Measurements from ENCODE around the gene TTC21B. TPM values are rescaled to one million over a fixed set of nuclear protein-coding genes. Genes with fewer than 3 reads are reported as not detected.

The TTC21B gene
- total and polyA plus RNA-seq, 4 experiments from 2014 or later = 6.3 to 30.4 (median 17.5) TPM

GRCh38 chr2:165874445-165875039, 79.0 kb downstream of the TTC21B start:
- H3K36me3 ChIP-seq (ENCODE audit: insufficient read depth, low read length) = no peaks in the 10 kb centered on the region
- H3K27me3 ChIP-seq (ENCODE audit: insufficient read depth, low read length) = no peaks in the 10 kb centered on the region
- CTCF ChIA-PET (ENCODE audit: partially characterized antibody) = interaction anchor here (0.6 to 4.8 kb wide), 16 partner anchors 9 to 884 kb away, joined by 3 to 48 read pairs (median 4); partner anchors contain the start of genes GALNT3 and SCN2A
- no peaks in the 10 kb centered on the region for H3K9me3 Mint-ChIP-seq
- POLR2A ChIA-PET (ENCODE audit: partially characterized antibody) = interaction anchor here (1.0 to 1.1 kb wide), 2 partner anchors 79 to 81 kb away, joined by 4 to 5 read pairs; partner anchors contain the start of gene TTC21B
- H3K27ac ChIP-seq (ENCODE audit: low read depth, low read length) = no peak overlapping the region
- peak overlapping the region in 3 of 8 donors; percentile 20 to 47 (median 29) for H3K4me3 Mint-ChIP-seq
- no peak overlapping the region for H3K4me3 ChIP-seq (ENCODE audit: low read length in 2 of 2)
- DNase-seq = peak in 4 of 5 donors; percentile 51 to 62 (median 56)
- intact Hi-C loops (cut with micrococcal nuclease) = loop anchor here (5.0 kb wide), 2 partner anchors 78 to 582 kb away; partner anchors contain the start of gene TTC21B
- H3K4me1 ChIP-seq (ENCODE audit: insufficient read depth, low read length) = peaks cover 14% of the 10 kb centered on the region
- peak overlapping the region in 5 of 7 donors; percentile 5 to 79 (median 66) for H3K27ac Mint-ChIP-seq
- H3K27me3 Mint-ChIP-seq = no peaks in the 10 kb centered on the region
- H3K9me3 ChIP-seq (ENCODE audit: control insufficient read depth in 1 of 2, low read length in 2 of 2) = no peaks in the 10 kb centered on the region
- H3K36me3 Mint-ChIP-seq = peaks cover 10 to 25% of the 10 kb centered on the region in 2 donors
- H3K4me1 Mint-ChIP-seq = peaks cover 4 to 20% (median 8%) of the 10 kb centered on the region in 4 donors

DNA sequence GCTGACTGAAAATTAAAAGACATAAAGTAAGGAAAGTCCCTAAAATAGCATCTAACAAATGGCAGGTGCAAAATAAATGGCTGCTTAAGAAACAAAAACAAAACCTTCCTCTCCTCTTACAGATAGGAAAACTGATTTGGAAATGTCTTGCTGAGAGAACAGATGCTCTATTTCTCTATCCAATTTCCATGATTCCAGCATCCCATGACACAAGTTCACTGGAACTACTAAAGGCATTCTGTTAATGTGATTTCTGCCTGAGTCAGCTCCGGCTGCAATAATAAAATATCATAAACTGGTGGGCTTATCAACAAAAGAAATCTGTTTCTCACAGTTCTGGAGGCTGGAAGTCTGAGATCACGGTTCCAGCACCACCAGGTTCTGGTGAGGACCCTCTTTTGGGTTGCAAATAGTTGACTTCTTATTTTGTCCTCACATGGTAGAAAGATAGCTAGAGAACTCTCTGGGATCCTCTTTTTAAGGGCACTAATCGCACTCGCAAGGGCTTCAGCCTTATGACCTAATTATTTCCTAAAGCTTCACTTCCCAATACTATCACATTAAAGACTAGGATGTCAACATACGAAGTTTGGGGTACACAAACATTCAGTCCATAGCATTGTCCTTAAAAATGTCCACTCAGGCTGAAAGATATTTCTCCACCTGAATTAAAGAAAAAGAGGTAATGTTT, 81.3 kb downstream of the TTC21B start:
- ChIA-PET POLR2A (ENCODE audit: partially characterized antibody) (no interaction called here), CTCF (ENCODE audit: partially characterized antibody) (interaction anchor here (1.2 to 4.8 kb wide), 2 partner anchors 29 to 470 kb away, joined by 3 to 48 read pairs; no protein-coding TSS in a partner anchor)
- peaks cover 0 to 15% (median 5%) of the 10 kb centered on the region in 4 donors for H3K4me1 Mint-ChIP-seq
- Histone ChIP-seq H3K27me3 (ENCODE audit: insufficient read depth, low read length) (no peaks in the 10 kb centered on the region), H3K27ac (ENCODE audit: low read depth, low read length) (no peak overlapping the region), H3K4me3 (ENCODE audit: low read length in 2 of 2) (no peak overlapping the region), H3K4me1 (ENCODE audit: insufficient read depth, low read length) (peaks cover 4% of the 10 kb centered on the region), H3K36me3 (ENCODE audit: insufficient read depth, low read length) (no peaks in the 10 kb centered on the region), H3K9me3 (ENCODE audit: control insufficient read depth in 1 of 2, low read length in 2 of 2) (no peaks in the 10 kb centered on the region)
- no peaks in the 10 kb centered on the region for H3K27me3 Mint-ChIP-seq
- H3K4me3 Mint-ChIP-seq = no peak overlapping the region
- H3K9me3 Mint-ChIP-seq = no peaks in the 10 kb centered on the region
- no peak for DNase-seq
- H3K27ac Mint-ChIP-seq = no peak overlapping the region
- intact Hi-C loops (cut with micrococcal nuclease) = loop anchor here (5.0 kb wide), 2 partner anchors 80 to 580 kb away; partner anchors contain the start of gene TTC21B
- H3K36me3 Mint-ChIP-seq = peaks cover 10 to 32% of the 10 kb centered on the region in 2 donors

DNA sequence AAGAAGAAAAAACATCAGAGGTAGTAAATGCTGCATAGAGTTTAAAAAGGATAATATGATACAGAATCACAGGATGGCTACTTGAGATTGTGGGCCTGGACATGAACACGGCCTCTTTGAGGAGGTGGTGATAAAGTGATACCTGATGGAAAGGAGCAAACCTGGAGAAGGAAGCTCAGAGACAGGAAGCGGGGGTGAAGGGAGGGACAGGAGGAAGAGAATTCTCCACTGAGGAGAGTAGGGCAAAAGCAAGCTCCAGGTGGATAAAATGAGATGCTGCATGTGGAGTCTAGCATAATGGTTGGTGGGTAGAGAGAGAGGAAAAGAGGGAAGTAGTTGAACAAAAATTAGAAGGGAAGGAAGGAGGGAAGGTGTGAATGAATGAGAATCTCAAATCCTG, 82.6 kb downstream of the TTC21B start:
- no peaks in the 10 kb centered on the region for H3K9me3 ChIP-seq (ENCODE audit: control insufficient read depth in 1 of 2, low read length in 2 of 2)
- H3K4me1 ChIP-seq (ENCODE audit: insufficient read depth, low read length) = peaks cover 4% of the 10 kb centered on the region
- Mint-ChIP-seq H3K4me1 (peaks cover 0 to 6% (median 4%) of the 10 kb centered on the region in 4 donors), H3K27ac (no peak overlapping the region), H3K9me3 (no peaks in the 10 kb centered on the region), H3K4me3 (no peak overlapping the region), H3K27me3 (no peaks in the 10 kb centered on the region), H3K36me3 (peaks cover 13 to 32% of the 10 kb centered on the region in 2 donors)
- intact Hi-C loops (cut with micrococcal nuclease) = loop anchor here (5.0 kb wide), 2 partner anchors 81 to 579 kb away; partner anchors contain the start of gene TTC21B
- no peak overlapping the region for H3K4me3 ChIP-seq (ENCODE audit: low read length in 2 of 2)
- no peaks in the 10 kb centered on the region for H3K36me3 ChIP-seq (ENCODE audit: insufficient read depth, low read length)
- no peak overlapping the region for H3K27ac ChIP-seq (ENCODE audit: low read depth, low read length)
- no peak for DNase-seq
- POLR2A ChIA-PET (ENCODE audit: partially characterized antibody) = no interaction called here
- no peaks in the 10 kb centered on the region for H3K27me3 ChIP-seq (ENCODE audit: insufficient read depth, low read length)
- CTCF ChIA-PET (ENCODE audit: partially characterized antibody) = interaction anchor here (4.8 kb wide), 1 partner anchor 469 kb away, joined by 48 read pairs; no protein-coding TSS in a partner anchor

DNA sequence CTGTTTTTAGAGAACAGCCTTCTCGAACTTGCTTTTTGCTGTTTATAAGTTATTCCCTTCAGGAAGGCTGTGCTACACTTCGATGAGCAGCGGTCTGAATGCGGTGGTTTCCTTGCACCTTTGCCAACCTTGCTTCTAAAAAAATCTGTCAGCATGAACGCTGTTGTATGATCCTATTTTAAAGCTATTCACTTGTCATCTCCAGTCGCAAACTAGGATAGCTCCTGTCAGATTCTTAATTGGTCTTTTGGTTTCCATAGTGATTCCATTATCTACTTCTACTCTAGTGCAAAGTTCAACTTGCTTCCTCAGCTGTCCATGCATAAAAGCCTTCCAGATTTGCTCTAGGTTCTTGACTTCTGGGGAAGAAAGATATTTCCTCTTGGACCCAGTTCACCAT, 83.2 kb downstream of the TTC21B start:
- Mint-ChIP-seq H3K27ac (no peak overlapping the region), H3K4me1 (peaks cover 0 to 5% (median 4%) of the 10 kb centered on the region in 4 donors), H3K9me3 (no peaks in the 10 kb centered on the region), H3K4me3 (no peak overlapping the region), H3K27me3 (no peaks in the 10 kb centered on the region), H3K36me3 (peaks cover 14 to 32% of the 10 kb centered on the region in 2 donors)
- Histone ChIP-seq H3K4me3 (ENCODE audit: low read length in 2 of 2) (no peak overlapping the region), H3K9me3 (ENCODE audit: control insufficient read depth in 1 of 2, low read length in 2 of 2) (no peaks in the 10 kb centered on the region), H3K27me3 (ENCODE audit: insufficient read depth, low read length) (no peaks in the 10 kb centered on the region), H3K36me3 (ENCODE audit: insufficient read depth, low read length) (no peaks in the 10 kb centered on the region), H3K27ac (ENCODE audit: low read depth, low read length) (no peak overlapping the region), H3K4me1 (ENCODE audit: insufficient read depth, low read length) (peaks cover 4% of the 10 kb centered on the region)
- ChIA-PET POLR2A (ENCODE audit: partially characterized antibody) (no interaction called here), CTCF (ENCODE audit: partially characterized antibody) (interaction anchor here (0.7 kb wide), 1 partner anchor 86 kb away, joined by 3 read pairs; no protein-coding TSS in a partner anchor)
- intact Hi-C loops (cut with micrococcal nuclease) = loop anchor here (5.0 kb wide), 2 partner anchors 82 to 578 kb away; partner anchors contain the start of gene TTC21B
- DNase-seq = no peak

DNA sequence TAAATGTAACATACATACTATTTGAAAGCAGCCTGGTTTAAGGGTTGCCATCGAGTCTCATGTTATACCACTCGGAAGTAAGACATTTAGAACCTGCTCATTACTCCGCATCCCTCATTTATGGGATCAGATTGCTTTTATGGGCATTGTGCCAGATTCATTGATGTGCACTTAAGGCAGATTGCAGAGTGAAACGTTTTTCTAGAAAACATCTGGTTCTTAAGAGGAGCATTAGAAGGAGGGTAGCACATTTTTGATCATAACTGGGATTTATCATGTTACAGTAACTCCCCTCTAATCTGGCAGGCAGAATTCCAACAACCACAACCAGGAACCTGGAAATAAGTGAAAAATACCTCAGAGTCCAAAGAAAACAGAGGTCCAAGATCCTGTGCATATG, 85.4 kb downstream of the TTC21B start:
- Histone ChIP-seq H3K4me1 (ENCODE audit: insufficient read depth, low read length) (no peaks in the 10 kb centered on the region), H3K4me3 (ENCODE audit: low read length in 2 of 2) (no peak overlapping the region), H3K27ac (ENCODE audit: low read depth, low read length) (no peak overlapping the region), H3K27me3 (ENCODE audit: insufficient read depth, low read length) (no peaks in the 10 kb centered on the region), H3K36me3 (ENCODE audit: insufficient read depth, low read length) (no peaks in the 10 kb centered on the region), H3K9me3 (ENCODE audit: control insufficient read depth in 1 of 2, low read length in 2 of 2) (no peaks in the 10 kb centered on the region)
- Mint-ChIP-seq H3K27me3 (no peaks in the 10 kb centered on the region), H3K36me3 (peaks cover 14 to 30% of the 10 kb centered on the region in 2 donors), H3K4me1 (no peaks in the 10 kb centered on the region), H3K27ac (no peak overlapping the region), H3K4me3 (no peak overlapping the region), H3K9me3 (peaks cover 0 to 1% (median 0%) of the 10 kb centered on the region in 8 donors)
- POLR2A ChIA-PET (ENCODE audit: partially characterized antibody) = no interaction called here
- CTCF ChIA-PET (ENCODE audit: partially characterized antibody) = no interaction called here
- intact Hi-C loops (cut with micrococcal nuclease) = no loop called here
- no peak for DNase-seq

DNA sequence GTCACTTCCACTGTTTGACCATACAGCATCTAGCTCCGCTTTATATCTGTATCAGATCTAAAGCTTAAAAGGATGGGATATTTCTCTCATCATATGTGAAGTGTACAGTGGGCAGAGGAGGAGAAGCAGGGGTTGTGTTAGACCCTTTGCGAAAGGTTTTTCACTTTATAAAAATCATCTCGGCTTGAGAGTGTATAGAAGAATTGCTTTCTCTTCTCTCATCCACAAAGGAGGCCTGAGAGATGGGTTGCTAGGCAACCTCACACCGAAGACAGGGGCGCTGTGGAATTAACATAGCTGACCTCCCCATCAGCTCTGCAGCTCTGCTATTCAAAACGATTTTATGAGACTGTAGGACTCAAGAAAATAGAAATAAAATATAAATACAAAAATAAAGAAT, 89.3 kb downstream of the TTC21B start:
- Mint-ChIP-seq H3K36me3 (peaks cover 16 to 18% of the 10 kb centered on the region in 2 donors), H3K27me3 (no peaks in the 10 kb centered on the region), H3K4me3 (no peak overlapping the region), H3K4me1 (no peaks in the 10 kb centered on the region), H3K9me3 (peaks cover 0 to 25% (median 13%) of the 10 kb centered on the region in 8 donors), H3K27ac (no peak overlapping the region)
- no peaks in the 10 kb centered on the region for H3K36me3 ChIP-seq (ENCODE audit: insufficient read depth, low read length)
- H3K27ac ChIP-seq (ENCODE audit: low read depth, low read length) = no peak overlapping the region
- H3K4me3 ChIP-seq (ENCODE audit: low read length in 2 of 2) = no peak overlapping the region
- POLR2A ChIA-PET (ENCODE audit: partially characterized antibody) = no interaction called here
- H3K27me3 ChIP-seq (ENCODE audit: insufficient read depth, low read length) = no peaks in the 10 kb centered on the region
- DNase-seq = no peak
- H3K4me1 ChIP-seq (ENCODE audit: insufficient read depth, low read length) = no peaks in the 10 kb centered on the region
- H3K9me3 ChIP-seq (ENCODE audit: control insufficient read depth in 1 of 2, low read length in 2 of 2) = no peaks in the 10 kb centered on the region
- intact Hi-C loops (cut with micrococcal nuclease) = no loop called here
- CTCF ChIA-PET (ENCODE audit: partially characterized antibody) = interaction anchor here (1.8 kb wide), 1 partner anchor 10 kb away, joined by 4 read pairs; no protein-coding TSS in a partner anchor

DNA sequence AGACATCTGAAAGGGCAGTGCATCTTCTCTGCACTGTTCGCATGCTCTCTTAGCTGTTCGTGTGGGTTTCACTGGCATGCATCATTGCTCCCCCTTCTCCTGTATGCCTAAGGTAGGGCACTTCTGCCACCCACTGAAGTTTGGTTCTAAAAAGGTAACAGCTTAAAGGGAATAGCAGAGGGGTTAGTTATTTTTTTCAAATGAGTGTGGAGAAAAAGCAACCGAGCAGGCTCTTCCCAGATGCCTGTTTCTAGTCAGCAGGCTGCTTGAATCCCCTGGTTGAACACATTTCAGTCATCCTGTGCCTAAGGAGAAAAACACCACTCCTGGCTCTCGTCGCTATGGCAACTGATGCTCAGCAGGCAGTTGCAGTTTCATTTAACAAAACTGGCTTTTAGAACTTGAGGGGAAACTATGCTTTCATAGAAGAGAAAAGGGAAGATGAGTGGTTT, 89.7 kb downstream of the TTC21B start:
- Histone ChIP-seq H3K27ac (ENCODE audit: low read depth, low read length) (no peak overlapping the region), H3K4me3 (ENCODE audit: low read length in 2 of 2) (no peak overlapping the region), H3K36me3 (ENCODE audit: insufficient read depth, low read length) (no peaks in the 10 kb centered on the region), H3K4me1 (ENCODE audit: insufficient read depth, low read length) (no peaks in the 10 kb centered on the region), H3K9me3 (ENCODE audit: control insufficient read depth in 1 of 2, low read length in 2 of 2) (no peaks in the 10 kb centered on the region), H3K27me3 (ENCODE audit: insufficient read depth, low read length) (no peaks in the 10 kb centered on the region)
- no peaks in the 10 kb centered on the region for H3K4me1 Mint-ChIP-seq
- ChIA-PET POLR2A (ENCODE audit: partially characterized antibody) (no interaction called here), CTCF (ENCODE audit: partially characterized antibody) (interaction anchor here (1.8 kb wide), 1 partner anchor 11 kb away, joined by 4 read pairs; no protein-coding TSS in a partner anchor)
- intact Hi-C loops (cut with micrococcal nuclease) = no loop called here
- peaks cover 0 to 29% (median 16%) of the 10 kb centered on the region in 8 donors for H3K9me3 Mint-ChIP-seq
- H3K36me3 Mint-ChIP-seq = peaks cover 17 to 19% of the 10 kb centered on the region in 2 donors
- no peak for DNase-seq
- H3K27ac Mint-ChIP-seq = no peak overlapping the region
- no peaks in the 10 kb centered on the region for H3K27me3 Mint-ChIP-seq
- no peak overlapping the region for H3K4me3 Mint-ChIP-seq

All from CD4-positive, alpha-beta memory T cell (primary cell).